ENCODE measurements around the gene PAX7.

PAX7 gene

DNA sequence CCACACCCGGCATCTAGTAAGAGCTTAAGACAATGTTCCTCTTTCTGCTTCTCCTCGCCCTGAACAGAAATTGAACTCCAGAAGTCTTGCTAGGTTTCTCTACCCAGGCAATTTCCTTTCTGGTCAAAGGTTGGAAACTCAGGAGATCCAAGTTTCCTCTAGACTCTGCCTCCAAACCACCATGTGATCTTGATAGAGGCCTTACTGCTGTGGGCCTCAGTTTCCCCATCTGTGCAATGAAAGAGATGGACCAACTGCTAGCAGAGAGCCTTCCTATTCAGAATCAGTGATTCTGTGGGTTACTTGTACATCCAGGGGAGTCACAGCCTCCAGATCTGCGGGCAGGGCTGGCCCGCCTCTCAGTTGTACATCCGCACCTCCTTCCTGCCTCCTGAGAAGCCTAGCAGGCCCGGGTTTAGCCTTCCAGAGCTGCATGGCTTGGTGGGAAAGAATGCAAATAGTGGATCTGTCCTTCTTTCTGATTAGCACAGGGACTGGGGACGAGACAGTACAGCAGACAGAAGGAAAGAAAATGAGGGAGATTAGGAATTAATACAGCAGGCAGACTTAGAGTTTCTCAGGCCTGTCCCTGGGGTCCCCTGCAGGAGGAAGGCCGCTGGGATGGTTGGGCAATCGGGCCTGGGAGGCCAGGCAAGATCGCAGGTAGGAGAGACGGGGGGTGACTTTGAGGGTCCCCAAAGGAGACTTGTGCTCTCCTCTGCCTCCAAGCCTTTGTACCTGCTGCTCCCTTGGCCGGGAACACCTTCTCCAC lies 83.9 kb downstream of the PAX7 start:
- no peak overlapping the region for H3K9ac ChIP-seq (ENCODE audit: low read length)
- H3K4me3 ChIP-seq (ENCODE audit: insufficient read depth, low read length, poor library complexity, severe bottlenecking) = no peak overlapping the region
- no peaks in the 10 kb centered on the region for H3K27me3 ChIP-seq (ENCODE audit: low read length)
- H3K9me2 ChIP-seq (replicated peaks; ENCODE audit: insufficient read depth, low read length) = no peaks in the 10 kb centered on the region
- H3K79me2 ChIP-seq (ENCODE audit: insufficient read depth, low read length) = no peaks in the 10 kb centered on the region
- no peaks in the 10 kb centered on the region for H4K20me1 ChIP-seq (ENCODE audit: low read depth, low read length)
- no peaks in the 10 kb centered on the region for H3K9me3 ChIP-seq (ENCODE audit: insufficient read depth, low read length)
- no peak overlapping the region for H3K4me2 ChIP-seq (ENCODE audit: low read depth, low read length, poor library complexity, severe bottlenecking)
- H3K36me3 ChIP-seq (ENCODE audit: low read length) = no peaks in the 10 kb centered on the region
- H3F3A ChIP-seq (ENCODE audit: insufficient read depth) = no peaks in the 10 kb centered on the region
- TF ChIP-seq, protein P1, sequence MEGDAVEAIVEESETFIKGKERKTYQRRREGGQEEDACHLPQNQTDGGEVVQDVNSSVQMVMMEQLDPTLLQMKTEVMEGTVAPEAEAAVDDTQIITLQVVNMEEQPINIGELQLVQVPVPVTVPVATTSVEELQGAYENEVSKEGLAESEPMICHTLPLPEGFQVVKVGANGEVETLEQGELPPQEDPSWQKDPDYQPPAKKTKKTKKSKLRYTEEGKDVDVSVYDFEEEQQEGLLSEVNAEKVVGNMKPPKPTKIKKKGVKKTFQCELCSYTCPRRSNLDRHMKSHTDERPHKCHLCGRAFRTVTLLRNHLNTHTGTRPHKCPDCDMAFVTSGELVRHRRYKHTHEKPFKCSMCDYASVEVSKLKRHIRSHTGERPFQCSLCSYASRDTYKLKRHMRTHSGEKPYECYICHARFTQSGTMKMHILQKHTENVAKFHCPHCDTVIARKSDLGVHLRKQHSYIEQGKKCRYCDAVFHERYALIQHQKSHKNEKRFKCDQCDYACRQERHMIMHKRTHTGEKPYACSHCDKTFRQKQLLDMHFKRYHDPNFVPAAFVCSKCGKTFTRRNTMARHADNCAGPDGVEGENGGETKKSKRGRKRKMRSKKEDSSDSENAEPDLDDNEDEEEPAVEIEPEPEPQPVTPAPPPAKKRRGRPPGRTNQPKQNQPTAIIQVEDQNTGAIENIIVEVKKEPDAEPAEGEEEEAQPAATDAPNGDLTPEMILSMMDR (IDR thresholded peaks at IDR 0.05; ENCODE audit: insufficient read depth, low read length, poor library complexity, severe bottlenecking) = no peak
- no peak for TF ChIP-seq EZH2phosphoT487 (conservative IDR thresholded peaks at IDR 0.05; ENCODE audit: low read length)
- H3K27ac ChIP-seq (ENCODE audit: low read depth, low read length) = no peak overlapping the region
- H2AFZ ChIP-seq (ENCODE audit: low read depth, low read length, severe bottlenecking) = no peak overlapping the region

DNA sequence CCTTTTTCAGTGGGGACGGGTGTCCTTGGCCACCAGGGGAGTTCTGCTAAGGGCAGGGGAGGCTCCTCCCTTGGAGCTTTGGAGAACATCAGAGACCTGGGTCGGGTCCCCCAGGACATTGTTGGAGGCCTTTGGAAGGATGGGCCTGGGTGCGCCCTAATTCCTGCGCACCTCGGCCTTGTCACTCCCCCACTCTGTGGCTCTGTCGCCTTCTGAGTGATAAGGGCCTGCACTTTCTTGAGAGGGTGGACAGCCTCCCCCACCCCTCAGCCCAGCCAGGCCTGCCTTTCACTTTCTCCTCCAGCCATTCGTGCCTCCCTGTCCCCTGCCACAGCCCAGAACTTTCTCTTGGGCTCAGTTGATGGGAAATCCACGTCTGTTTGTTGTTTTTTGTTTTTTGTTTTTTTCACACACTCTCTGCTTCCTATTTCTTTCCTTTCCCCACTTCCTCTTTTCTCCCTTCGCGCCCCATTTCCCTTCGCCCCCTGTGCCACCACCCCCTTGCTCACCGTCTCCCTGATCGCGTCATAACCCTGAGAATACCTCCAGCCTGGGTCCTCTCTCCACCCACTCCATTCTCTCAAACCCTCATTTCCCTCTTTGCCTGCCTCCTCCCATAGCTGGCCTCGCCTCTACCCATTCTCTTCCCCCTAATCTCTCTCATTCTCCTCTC lies 85.6 kb downstream of the PAX7 start:
- Histone ChIP-seq H3K9me3 (ENCODE audit: insufficient read depth, low read length) (no peaks in the 10 kb centered on the region), H3K9ac (ENCODE audit: low read length) (no peak overlapping the region), H3K4me3 (ENCODE audit: insufficient read depth, low read length, poor library complexity, severe bottlenecking) (no peak overlapping the region), H3K36me3 (ENCODE audit: low read length) (no peaks in the 10 kb centered on the region), H3K79me2 (ENCODE audit: insufficient read depth, low read length) (no peaks in the 10 kb centered on the region), H3F3A (ENCODE audit: insufficient read depth) (no peaks in the 10 kb centered on the region), H3K27me3 (ENCODE audit: low read length) (no peaks in the 10 kb centered on the region), H2AFZ (ENCODE audit: low read depth, low read length, severe bottlenecking) (no peak overlapping the region), H4K20me1 (ENCODE audit: low read depth, low read length) (no peaks in the 10 kb centered on the region), H3K4me2 (ENCODE audit: low read depth, low read length, poor library complexity, severe bottlenecking) (no peak overlapping the region), H3K9me2 (replicated peaks; ENCODE audit: insufficient read depth, low read length) (no peaks in the 10 kb centered on the region), H3K27ac (ENCODE audit: low read depth, low read length) (no peak overlapping the region)
- TF ChIP-seq, protein P1 (IDR thresholded peaks at IDR 0.05; ENCODE audit: insufficient read depth, low read length, poor library complexity, severe bottlenecking) = no peak
- no peak for TF ChIP-seq EZH2phosphoT487 (conservative IDR thresholded peaks at IDR 0.05; ENCODE audit: low read length)

DNA sequence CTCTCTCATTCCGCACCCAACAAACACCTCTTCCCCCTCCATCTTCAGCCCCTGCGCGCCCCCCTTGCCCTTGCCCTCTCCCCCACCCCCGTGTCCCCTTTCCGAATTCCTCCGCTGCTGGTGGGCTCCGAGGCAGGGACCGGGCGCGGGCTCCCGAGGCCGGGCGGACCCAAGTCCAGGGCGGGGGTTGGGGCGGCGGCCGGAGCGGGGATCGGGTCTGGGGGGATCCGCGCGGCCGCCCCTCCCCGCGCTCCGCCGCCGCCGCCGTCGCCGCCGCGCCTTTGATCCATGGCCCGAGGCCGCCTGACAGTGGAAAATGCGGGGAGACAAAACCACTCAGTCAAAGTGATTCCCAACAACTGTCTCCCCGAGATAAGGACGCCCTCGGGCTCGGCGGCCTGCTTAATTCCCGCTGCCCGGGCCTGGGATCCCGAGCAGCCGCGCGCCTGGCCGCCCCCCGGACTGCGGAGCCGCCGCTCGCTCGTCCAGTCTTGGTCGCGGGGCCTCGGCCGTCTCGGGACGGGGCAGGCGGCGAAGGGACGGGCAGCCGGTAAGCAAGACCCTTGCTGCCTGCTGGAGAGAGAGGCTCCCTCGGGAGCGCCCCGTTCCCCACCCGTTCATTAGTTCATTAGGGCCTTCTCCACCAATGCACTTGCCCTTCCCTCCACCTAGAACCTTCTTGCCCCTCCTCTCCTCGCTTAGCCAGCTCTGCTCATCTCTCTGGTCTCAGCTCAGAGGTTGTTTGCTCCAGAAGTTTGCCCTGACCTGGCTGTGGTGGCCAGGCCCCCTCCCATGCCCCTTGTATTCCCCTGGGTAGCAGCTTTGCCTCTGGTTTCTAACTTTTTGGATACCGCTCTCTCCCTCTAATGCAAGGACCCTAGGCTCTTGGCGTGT lies 86.4 kb downstream of the PAX7 start:
- H3K79me2 ChIP-seq (ENCODE audit: insufficient read depth, low read length) = no peaks in the 10 kb centered on the region
- no peak overlapping the region for H3K27ac ChIP-seq (ENCODE audit: low read depth, low read length)
- no peak overlapping the region for H3K4me3 ChIP-seq (ENCODE audit: insufficient read depth, low read length, poor library complexity, severe bottlenecking)
- no peaks in the 10 kb centered on the region for H3K36me3 ChIP-seq (ENCODE audit: low read length)
- no peaks in the 10 kb centered on the region for H3K9me3 ChIP-seq (ENCODE audit: insufficient read depth, low read length)
- no peaks in the 10 kb centered on the region for H3F3A ChIP-seq (ENCODE audit: insufficient read depth)
- no peak for TF ChIP-seq EZH2phosphoT487 (conservative IDR thresholded peaks at IDR 0.05; ENCODE audit: low read length)
- TF ChIP-seq, protein P1 (IDR thresholded peaks at IDR 0.05; ENCODE audit: insufficient read depth, low read length, poor library complexity, severe bottlenecking) = no peak
- H3K27me3 ChIP-seq (ENCODE audit: low read length) = no peaks in the 10 kb centered on the region
- H3K9ac ChIP-seq (ENCODE audit: low read length) = no peak overlapping the region
- no peak overlapping the region for H3K4me2 ChIP-seq (ENCODE audit: low read depth, low read length, poor library complexity, severe bottlenecking)
- no peaks in the 10 kb centered on the region for H4K20me1 ChIP-seq (ENCODE audit: low read depth, low read length)
- no peak overlapping the region for H2AFZ ChIP-seq (ENCODE audit: low read depth, low read length, severe bottlenecking)
- no peaks in the 10 kb centered on the region for H3K9me2 ChIP-seq (replicated peaks; ENCODE audit: insufficient read depth, low read length)
